HG02852 (cell line): ENCODE data around the gene C2.
"Not testable (repeated sequence)": the region's sequence is repeated elsewhere in the genome, so short reads cannot be mapped to it uniquely, and the experiment has no call there.

Experiments
- ATAC-seq: cut with Tn5 transposase; IDR thresholded peaks from one replicate; pipeline ENCODE4 v1.9.1; 2021; ENCODE audit warnings: mild to moderate bottlenecking, moderate library complexity; ENCODE audit not compliant: unreplicated experiment

Gene C2

DNA sequence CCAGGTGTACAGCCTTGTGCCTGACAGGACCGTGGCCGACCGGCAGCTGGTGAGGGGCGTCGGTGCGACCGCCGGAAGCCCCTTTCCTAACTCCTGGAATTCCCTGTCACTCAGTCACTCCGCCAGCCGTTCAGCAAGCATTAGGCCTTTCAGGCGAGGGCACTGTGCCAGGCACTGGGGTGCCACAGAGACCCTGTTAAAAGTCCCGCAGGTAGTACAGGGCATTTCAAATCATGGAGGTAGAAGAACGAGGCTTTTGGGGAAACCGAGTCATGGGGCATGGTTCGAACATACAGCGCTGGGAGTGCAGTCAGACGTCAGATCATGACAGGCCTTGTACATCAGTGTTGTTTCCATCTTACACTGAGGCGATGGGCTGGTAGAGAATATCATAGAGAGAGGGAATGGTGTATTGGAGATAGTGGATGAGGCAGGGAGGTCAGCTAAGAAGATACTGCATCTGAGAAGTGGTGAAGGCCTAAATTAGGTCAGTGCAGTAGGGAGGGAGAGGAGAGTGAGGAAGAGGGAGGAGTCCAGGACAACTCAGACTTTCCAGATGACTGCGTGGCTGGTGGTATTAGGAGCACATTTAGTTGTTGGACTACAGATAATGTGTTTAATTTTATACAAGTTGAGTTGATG is 45.3 kb downstream of the C2 start:
- no peak for ATAC-seq

DNA sequence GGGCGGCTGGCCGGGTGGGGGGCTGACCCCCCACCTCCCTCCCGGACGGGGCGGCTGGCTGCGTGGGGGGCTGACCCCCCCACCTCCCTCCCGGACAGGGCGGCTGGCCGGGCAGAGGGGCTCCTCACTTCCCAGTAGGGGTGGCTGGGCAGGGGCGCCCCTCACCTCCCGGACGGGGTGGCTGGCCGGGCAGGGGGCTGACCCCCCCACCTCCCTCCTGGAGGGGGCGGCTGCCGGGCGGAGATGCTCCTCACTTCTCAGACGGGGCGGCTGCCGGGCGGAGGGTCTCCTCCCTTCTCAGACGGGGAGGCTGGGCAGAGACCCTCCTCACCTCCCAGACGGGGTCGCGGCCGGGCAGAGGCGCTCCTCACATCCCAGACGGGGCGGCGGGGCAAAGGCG is 48.5 kb downstream of the C2 start:
- ATAC-seq: not testable (repeated sequence)

DNA sequence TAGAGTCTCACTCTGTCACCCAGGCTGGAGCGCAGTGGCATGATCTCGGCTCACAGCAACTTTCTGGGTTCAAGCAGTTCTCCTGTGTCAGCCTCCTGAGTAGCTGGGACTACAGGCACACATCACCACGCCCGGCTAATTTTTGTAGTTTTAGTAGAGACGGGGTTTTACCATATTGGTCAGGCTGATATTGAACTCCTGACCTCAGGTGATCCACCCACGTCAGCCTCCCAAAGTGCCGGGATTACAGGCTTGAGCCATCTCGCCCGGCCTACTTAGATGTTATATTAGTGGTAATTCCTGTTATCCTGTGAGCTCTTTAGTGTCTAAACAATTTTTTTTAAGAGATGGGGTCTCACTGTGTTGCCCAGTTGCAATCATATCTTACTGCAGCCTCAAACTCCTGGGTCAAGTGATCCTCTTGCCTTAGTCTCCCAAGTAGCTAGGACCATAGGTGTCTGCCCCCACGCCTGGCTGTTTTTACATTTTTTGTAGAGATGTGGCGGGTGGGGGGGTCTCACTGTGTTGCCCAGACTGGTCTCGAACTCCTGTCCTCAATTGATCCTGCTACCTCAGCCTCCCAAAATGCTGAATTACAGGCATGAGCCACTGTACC is 50.4 kb downstream of the C2 start:
- ATAC-seq: no peak

DNA sequence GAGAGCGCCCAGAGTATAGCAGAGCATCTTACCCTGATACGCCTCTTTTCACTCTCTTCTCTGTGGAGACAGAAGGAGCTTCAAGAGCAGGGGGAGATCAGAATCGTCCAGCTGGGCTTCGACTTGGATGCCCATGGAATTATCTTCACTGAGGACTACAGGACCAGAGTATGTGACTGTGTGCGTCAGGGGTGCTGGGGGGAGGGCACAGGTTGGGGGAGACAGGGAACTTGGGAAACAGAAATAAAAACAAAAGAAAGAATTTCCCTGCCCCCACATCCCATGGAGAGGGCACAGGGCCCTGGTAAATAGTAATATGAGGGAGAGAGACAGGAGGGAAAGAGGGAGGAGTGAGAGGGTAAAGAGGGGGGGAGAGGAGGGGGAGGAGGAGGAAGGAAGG is 51.3 kb downstream of the C2 start:
- ATAC-seq: no peak

DNA sequence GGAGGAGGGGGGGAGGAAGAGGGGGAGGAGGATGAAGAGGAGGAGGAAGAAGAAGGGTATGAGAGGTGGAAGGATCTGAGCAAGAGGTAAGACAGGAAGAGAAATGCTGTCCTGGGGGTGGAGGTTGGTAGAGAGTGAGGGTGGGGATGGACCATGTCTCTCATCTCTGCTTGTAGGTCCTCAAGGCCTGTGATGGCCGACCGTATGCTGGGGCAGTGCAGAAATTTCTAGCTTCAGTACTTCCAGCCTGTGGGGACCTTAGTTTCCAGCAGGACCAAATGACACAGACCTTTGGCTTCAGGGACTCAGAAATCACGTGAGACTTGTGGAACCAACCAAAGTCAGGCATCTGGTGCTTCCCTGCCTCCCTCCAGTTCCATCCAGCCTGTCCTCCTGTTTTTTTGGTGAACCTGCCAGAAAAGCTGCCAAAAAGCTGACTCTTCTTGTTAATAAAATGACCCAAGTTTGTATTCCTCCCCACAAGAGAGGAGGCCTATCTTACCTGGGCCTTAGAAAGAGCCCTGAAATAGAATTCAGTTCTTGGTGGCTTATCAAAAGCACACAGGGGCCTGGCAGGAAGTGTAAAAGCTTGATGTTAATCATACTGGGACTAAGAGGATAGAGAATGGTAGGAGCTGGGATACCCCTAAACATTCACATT is 51.9 kb downstream of the C2 start:
- ATAC-seq: no peak

DNA sequence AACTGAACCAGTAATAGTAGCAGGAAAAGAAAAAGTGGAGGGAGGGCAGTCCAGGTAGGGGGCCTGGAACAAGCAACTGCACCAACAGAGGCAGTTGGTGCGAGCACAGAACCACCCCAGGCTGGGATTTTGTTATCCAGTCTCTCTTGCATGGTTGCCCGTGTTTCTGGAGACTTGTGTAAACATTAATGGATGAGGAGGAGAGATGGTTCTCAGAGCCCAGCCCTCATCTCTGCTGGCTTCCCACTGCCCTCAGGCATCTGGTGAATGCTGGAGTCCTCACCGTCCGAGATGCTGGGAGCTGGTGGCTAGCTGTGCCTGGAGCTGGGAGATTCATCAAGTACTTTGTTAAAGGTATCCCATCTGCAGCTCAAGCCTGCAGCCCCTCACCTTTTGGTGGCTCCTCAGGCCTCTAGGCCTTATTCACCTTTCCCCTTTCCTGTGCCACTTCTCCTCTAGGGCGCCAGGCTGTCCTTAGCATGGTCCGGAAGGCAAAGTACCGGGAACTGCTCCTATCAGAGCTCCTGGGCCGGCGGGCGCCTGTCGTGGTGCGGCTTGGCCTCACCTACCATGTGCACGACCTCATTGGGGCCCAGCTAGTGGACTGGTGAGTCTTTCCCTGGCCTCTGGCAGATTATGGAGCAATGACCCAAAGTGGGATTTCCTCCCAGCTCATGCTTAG is 52.8 kb downstream of the C2 start:
- not testable (repeated sequence) for ATAC-seq

GRCh38 chr6:31980998-31981397 is 53.5 kb downstream of the C2 start:
- not testable (repeated sequence) for ATAC-seq

- not testable (repeated sequence) for ATAC-seq
These were observed 54.2 kb downstream of the C2 start, which contains the start of gene C4A for GRCh38 chr6:31981744-31982143. C4A (plus strand) TSS chr6:31982057; CDS start chr6:31982108, 51 bp downstream.

DNA sequence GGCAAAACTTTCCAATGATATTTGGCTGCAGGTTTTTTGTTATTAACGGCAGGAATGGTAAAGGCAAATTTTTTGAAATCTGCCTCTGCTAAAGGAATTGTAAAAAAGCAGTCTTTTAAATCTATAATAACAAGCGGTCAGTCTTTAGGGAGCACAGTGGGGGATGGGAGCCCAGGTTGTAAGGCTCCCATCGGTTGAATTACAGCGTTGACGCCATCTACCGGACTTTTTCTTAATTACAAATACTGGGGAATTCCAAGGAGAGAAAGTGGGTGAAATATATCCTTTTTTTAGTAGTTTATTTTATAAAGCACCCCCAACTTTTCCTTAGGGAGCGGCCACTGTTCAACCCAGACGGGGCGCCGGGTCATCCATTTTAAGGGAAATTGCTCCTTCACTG is 61.8 kb downstream of the C2 start:
- ATAC-seq: not testable (repeated sequence)

- not testable (repeated sequence) for ATAC-seq
These were observed 66.9 kb downstream of the C2 start for GRCh38 chr6:31994421-31994820.
